HepG2 (cell line): Measurements from ENCODE around the gene ZBTB8OS. TPM values are rescaled to one million over a fixed set of nuclear protein-coding genes. Genes with fewer than 3 reads are reported as not detected.

Experiments used
- CHD4 ChIP-seq: fragments of 200-600 bp; sonication (generic); IDR thresholded peaks from 2 replicates; pipeline ENCODE4 v1.7.0; 2017; ENCODE audit warnings: mild to moderate bottlenecking, low read length, borderline replicate concordance
- CREB1 ChIP-seq, 2 experiments: fragments of 450-650 bp in 1 of 2; IDR thresholded peaks; 2 replicates each; pipeline ENCODE4 v1.6.1; 2016 to 2017; ENCODE audit warnings: control low read depth in 1 of 2, mild to moderate bottlenecking in 1 of 2, missing compliant biosample characterization in 1 of 2, missing genetic modification characterization in 1 of 2
- FLYWCH1 ChIP-seq: sonication (generic); formaldehyde crosslinking; IDR thresholded peaks from 2 replicates; pipeline ENCODE4 v1.8.1; 2023; ENCODE audit warnings: mild to moderate bottlenecking, missing genetic modification reagents
- FOXJ3 ChIP-seq: sonication (generic); formaldehyde crosslinking; IDR thresholded peaks from 2 replicates; pipeline ENCODE4 v1.4.0; 2020; ENCODE audit warnings: missing genetic modification reagents, mild to moderate bottlenecking, borderline replicate concordance
- HES4 ChIP-seq: sonication (generic); formaldehyde crosslinking; IDR thresholded peaks from 2 replicates; pipeline ENCODE4 v1.9.0; 2021; ENCODE audit warnings: mild to moderate bottlenecking, missing genetic modification reagents, borderline replicate concordance
- HOXA7 ChIP-seq: sonication (generic); formaldehyde crosslinking; IDR thresholded peaks from 2 replicates; pipeline ENCODE4 v1.8.1; 2022; ENCODE audit warnings: mild to moderate bottlenecking, missing genetic modification reagents, moderate library complexity
- NFE2L1 ChIP-seq: sonication (generic); formaldehyde crosslinking; IDR thresholded peaks from 2 replicates; pipeline ENCODE4 v1.4.0; 2020; ENCODE audit warnings: missing genetic modification reagents, mild to moderate bottlenecking, borderline replicate concordance
- NFIB ChIP-seq: sonication (generic); formaldehyde crosslinking; IDR thresholded peaks from 2 replicates; pipeline ENCODE4 v1.9.0; 2021; ENCODE audit warnings: missing genetic modification reagents, mild to moderate bottlenecking, borderline replicate concordance
- SP2 ChIP-seq: sonication (generic); formaldehyde crosslinking; IDR thresholded peaks from 2 replicates; pipeline ENCODE4 v1.5.1; 2020; ENCODE audit warnings: mild to moderate bottlenecking, missing genetic modification reagents
- SRSF1 ChIP-seq: fragments of 200-400 bp; formaldehyde crosslinking; optimal IDR thresholded peaks from 2 replicates; pipeline ENCODE3; 2017; ENCODE audit warnings: mild to moderate bottlenecking, low read depth, low read length, moderate library complexity
- ZEB1 ChIP-seq: IDR thresholded peaks from 2 replicates; pipeline ENCODE4 v1.6.1; 2012; ENCODE audit warnings: mild to moderate bottlenecking, low read depth, inconsistent platforms; ENCODE audit not compliant: insufficient replicate concordance
- ZFY ChIP-seq: sonication (generic); formaldehyde crosslinking; IDR thresholded peaks from 2 replicates; pipeline ENCODE4 v1.4.0; 2020; ENCODE audit warnings: missing genetic modification reagents
- ZNF296 ChIP-seq: sonication (generic); formaldehyde crosslinking; conservative IDR thresholded peaks from 2 replicates; pipeline ENCODE4 v1.5.0; 2020; ENCODE audit warnings: mild to moderate bottlenecking, missing genetic modification reagents
- ZNF563 ChIP-seq: sonication (generic); formaldehyde crosslinking; IDR thresholded peaks from 2 replicates; pipeline ENCODE4 v1.8.0; 2022; ENCODE audit warnings: mild to moderate bottlenecking, moderate library complexity, missing genetic modification reagents
- ZNF598 ChIP-seq: sonication (generic); formaldehyde crosslinking; IDR thresholded peaks from 2 replicates; pipeline ENCODE4 v1.5.1; 2020; ENCODE audit warnings: mild to moderate bottlenecking, missing genetic modification reagents, borderline replicate concordance
- ZNF781 ChIP-seq: sonication (generic); formaldehyde crosslinking; IDR thresholded peaks from 2 replicates; pipeline ENCODE4 v1.5.1; 2020; ENCODE audit warnings: borderline replicate concordance, mild to moderate bottlenecking, missing genetic modification reagents; ENCODE audit errors: not compliant biosample characterization
- ZNF792 ChIP-seq: IDR thresholded peaks from 2 replicates; pipeline ENCODE4 v1.6.1; 2016
- polyA plus RNA-seq, 8 experiments: library from polyadenylated mRNA; depleted of rRNA in 3 of 8; stranded (reverse) in 7 of 8; unstranded in 1 of 8; fragments of >200 nt; fragmentation: Illumina TruSeq in 4 of 8; extraction: Trizol in 4 of 8; gene quantifications; 2 replicates each; pipeline versions ENCODE4 v1.2.1 to v1.2.3, GENCODE V29; 2011 to 2016; ENCODE audit warnings: low read depth in 4 of 8, missing spikeins in 1 of 8, mixed read lengths in 1 of 8; ENCODE audit not compliant: insufficient read depth in 1 of 8
- total RNA-seq, 5 experiments: library from RNA; depleted of rRNA; stranded (reverse); fragments of >200 nt; fragmentation: Illumina TruSeq; extraction: Trizol; gene quantifications; 2 replicates each; pipeline ENCODE4 v1.2.3, GENCODE V29; 2016; ENCODE audit warnings: low read depth in 1 of 5
- TF ChIP-seq, protein P1 (sequence below): sonication (generic); formaldehyde crosslinking; IDR thresholded peaks from 2 replicates; pipeline ENCODE4 v1.4.0; 2020; ENCODE audit warnings: missing genetic modification reagents, borderline replicate concordance
- TF ChIP-seq, protein P2 (sequence below), 2 experiments: sonication (generic) in 1 of 2; formaldehyde crosslinking in 1 of 2; IDR thresholded peaks; 2 replicates each; pipeline versions ENCODE4 v1.5.1 to v1.6.1; 2011 to 2020; ENCODE audit warnings: borderline replicate concordance in 1 of 2, low read depth in 1 of 2, low read length in 1 of 2, mild to moderate bottlenecking in 1 of 2, missing genetic modification reagents in 1 of 2, moderate library complexity in 1 of 2
- TF ChIP-seq, protein P3 (sequence below): IDR thresholded peaks from 2 replicates; pipeline ENCODE4 v1.6.1; 2016; ENCODE audit warnings: low read depth, control low read depth

ZBTB8OS gene
- total and polyA plus RNA-seq, 2 of the 13 experiments (the other 11 are each of a cell fraction or from before 2014, with no cell fraction given), result 57.7 to 84.8 TPM

DNA sequence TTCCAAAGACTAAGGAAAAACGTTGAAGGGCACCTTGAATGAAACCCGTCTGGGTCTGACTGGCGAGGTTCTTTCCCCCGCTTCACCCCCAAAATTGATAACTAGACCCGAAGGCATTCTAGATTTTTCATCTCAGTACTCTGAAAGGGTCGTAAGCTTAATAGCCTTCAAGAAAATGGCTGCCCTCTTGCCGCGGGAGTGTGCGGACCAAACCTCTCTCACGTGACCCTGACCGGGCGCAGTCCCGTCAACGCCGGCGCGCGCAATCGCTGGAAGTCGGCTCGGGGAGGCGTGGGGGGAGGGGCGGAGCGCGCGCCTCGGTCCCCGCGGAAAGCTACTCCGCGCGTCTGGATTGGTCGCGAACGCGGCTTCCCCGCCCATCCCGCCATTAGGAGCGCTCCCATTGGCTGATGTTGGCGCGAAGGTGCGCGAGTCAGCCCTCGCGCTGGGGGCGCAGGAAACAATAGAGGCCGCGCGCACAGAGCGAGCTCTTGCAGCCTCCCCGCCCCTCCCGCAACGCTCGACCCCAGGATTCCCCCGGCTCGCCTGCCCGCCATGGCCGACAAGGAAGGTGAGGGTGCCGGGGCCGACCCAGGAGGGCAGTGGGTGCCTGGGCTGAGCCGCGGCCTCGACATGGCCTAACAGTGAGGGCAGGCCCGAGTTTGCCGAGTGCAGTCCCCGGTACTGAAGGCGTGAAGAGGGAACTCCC, 556 bp upstream of the ZBTB8OS start, which contains the start of gene RBBP4 (continued):
- TF ChIP-seq FLYWCH1 (CRISPR knock-in tag), result peak; percentile 93; the same call in 1 of the 2 replicates
- peak; percentile 89; the same call in 1 of the 2 replicates for TF ChIP-seq ZNF598 (CRISPR knock-in tag)
- TF ChIP-seq ZNF563 (CRISPR knock-in tag), result peak; percentile 97
- TF ChIP-seq, protein P1, sequence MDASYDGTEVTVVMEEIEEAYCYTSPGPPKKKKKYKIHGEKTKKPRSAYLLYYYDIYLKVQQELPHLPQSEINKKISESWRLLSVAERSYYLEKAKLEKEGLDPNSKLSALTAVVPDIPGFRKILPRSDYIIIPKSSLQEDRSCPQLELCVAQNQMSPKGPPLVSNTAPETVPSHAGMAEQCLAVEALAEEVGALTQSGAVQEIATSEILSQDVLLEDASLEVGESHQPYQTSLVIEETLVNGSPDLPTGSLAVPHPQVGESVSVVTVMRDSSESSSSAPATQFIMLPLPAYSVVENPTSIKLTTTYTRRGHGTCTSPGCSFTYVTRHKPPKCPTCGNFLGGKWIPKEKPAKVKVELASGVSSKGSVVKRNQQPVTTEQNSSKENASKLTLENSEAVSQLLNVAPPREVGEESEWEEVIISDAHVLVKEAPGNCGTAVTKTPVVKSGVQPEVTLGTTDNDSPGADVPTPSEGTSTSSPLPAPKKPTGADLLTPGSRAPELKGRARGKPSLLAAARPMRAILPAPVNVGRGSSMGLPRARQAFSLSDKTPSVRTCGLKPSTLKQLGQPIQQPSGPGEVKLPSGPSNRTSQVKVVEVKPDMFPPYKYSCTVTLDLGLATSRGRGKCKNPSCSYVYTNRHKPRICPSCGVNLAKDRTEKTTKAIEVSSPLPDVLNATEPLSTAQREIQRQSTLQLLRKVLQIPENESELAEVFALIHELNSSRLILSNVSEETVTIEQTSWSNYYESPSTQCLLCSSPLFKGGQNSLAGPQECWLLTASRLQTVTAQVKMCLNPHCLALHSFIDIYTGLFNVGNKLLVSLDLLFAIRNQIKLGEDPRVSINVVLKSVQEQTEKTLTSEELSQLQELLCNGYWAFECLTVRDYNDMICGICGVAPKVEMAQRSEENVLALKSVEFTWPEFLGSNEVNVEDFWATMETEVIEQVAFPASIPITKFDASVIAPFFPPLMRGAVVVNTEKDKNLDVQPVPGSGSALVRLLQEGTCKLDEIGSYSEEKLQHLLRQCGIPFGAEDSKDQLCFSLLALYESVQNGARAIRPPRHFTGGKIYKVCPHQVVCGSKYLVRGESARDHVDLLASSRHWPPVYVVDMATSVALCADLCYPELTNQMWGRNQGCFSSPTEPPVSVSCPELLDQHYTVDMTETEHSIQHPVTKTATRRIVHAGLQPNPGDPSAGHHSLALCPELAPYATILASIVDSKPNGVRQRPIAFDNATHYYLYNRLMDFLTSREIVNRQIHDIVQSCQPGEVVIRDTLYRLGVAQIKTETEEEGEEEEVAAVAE, result peak; percentile 82; the same call in 1 of the 2 replicates
- no peak for TF ChIP-seq NFIB (CRISPR knock-in tag)
- TF ChIP-seq NFE2L1 (CRISPR knock-in tag), result no peak; the same call in 1 of the 2 replicates
- no peak for TF ChIP-seq SRSF1
- peak; percentile 18; the same call in 1 of the 2 replicates for TF ChIP-seq ZNF792
- TF ChIP-seq HES4 (CRISPR knock-in tag), result peak; percentile 93
- 0 out of 2 replicates have a peak, but pooled peaks have one; percentile 61 for TF ChIP-seq ZNF296
- peak; percentile 19; the same call in 1 of the 2 replicates for TF ChIP-seq FOXJ3
- TF ChIP-seq SP2 (CRISPR knock-in tag), result peak; percentile 94
- TF ChIP-seq CHD4, result peak; percentile 81; the same call in 1 of the 2 replicates
- TF ChIP-seq ZFY (CRISPR knock-in tag), result peak; percentile 97
- peak; percentile 72 for TF ChIP-seq CREB1 (IDR thresholded peaks at IDR 0.05)
- TF ChIP-seq CREB1 (CRISPR knock-in tag; IDR thresholded peaks at IDR 0.05), result peak; percentile 59
- TF ChIP-seq HOXA7 (CRISPR knock-in tag), result peak; percentile 86; the same call in 1 of the 2 replicates
- TF ChIP-seq ZNF781, result peak; percentile 97
- TF ChIP-seq, protein P2, sequence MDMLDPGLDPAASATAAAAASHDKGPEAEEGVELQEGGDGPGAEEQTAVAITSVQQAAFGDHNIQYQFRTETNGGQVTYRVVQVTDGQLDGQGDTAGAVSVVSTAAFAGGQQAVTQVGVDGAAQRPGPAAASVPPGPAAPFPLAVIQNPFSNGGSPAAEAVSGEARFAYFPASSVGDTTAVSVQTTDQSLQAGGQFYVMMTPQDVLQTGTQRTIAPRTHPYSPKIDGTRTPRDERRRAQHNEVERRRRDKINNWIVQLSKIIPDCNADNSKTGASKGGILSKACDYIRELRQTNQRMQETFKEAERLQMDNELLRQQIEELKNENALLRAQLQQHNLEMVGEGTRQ (IDR thresholded peaks at IDR 0.05; ENCODE audit: low read depth, low read length), result peak; percentile 75
- TF ChIP-seq, protein P2 (CRISPR knock-in tag; IDR thresholded peaks at IDR 0.05; ENCODE audit: borderline replicate concordance), result peak; percentile 92
- peak; percentile 15 for TF ChIP-seq ZEB1
- TF ChIP-seq, protein P3, sequence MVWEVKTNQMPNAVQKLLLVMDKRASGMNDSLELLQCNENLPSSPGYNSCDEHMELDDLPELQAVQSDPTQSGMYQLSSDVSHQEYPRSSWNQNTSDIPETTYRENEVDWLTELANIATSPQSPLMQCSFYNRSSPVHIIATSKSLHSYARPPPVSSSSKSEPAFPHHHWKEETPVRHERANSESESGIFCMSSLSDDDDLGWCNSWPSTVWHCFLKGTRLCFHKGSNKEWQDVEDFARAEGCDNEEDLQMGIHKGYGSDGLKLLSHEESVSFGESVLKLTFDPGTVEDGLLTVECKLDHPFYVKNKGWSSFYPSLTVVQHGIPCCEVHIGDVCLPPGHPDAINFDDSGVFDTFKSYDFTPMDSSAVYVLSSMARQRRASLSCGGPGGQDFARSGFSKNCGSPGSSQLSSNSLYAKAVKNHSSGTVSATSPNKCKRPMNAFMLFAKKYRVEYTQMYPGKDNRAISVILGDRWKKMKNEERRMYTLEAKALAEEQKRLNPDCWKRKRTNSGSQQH (CRISPR knock-in tag), result no peak
